NCI-H2081 treated with DMSO at 0.1 percent for 48 hours (cell line): ENCODE data around the gene TPCN2.

Experiments
- DNase-seq: peaks from one replicate; lab custom pipeline; 2025; lab: John Stamatoyannopoulos, UW

TPCN2 gene

DNA sequence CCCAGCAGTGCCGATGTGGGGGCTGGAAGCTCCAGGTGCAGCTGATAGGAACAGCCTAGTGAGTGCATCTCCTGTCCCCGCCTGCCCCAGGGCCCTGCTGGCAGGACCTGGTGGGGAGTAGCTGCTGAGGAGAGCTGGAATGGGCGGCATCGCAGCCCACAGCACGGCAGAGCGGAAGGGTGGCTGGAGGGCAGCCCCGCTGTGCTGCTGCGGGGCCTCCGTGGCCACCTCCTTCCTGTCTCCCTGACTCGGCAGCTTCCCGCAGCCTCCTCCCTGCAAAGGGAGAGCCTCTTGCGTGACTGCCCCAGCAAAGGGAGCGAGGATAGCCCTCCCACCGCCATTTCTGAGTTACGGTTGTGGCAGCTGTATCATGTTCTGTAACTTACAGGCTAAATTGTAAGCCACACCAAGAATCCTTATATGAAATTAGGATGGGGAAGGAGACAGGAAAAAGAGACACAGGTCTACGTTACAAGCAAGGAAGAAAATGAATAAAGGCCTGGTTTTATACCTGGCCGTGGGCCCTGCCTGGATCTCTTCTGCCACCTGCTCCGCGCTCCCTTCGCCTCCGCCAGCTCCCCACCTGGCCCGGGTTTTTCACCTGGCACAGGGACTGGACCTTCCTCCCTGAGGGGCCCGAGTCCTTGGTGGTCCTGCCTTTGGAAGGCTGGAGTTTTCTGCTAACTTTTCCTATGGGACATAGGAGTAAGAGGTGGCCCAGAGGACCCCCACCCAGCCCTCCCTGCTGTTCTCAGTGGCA, 10.0 kb downstream of the TPCN2 start:
- no peak for DNase-seq

DNA sequence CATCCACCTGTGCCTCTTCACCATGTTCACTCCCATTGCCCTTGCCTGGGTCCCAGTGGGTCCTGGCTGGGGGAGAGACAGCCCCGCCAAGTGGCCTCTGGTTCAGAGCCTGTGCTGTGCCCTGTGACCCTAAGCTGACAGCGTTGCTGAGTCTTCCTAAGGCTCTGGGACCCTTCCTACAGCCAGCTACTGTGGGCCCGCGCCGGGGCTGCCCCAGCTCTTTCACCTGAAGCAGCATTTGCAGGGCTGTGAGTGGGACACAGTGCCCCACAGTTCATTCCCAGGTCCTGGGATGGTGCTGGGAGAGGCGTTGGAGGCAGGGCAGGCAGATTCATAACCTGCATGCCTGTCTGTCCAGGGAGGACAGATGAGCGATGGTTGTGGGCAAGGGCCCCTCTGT, 10.7 kb downstream of the TPCN2 start:
- DNase-seq: no peak

DNA sequence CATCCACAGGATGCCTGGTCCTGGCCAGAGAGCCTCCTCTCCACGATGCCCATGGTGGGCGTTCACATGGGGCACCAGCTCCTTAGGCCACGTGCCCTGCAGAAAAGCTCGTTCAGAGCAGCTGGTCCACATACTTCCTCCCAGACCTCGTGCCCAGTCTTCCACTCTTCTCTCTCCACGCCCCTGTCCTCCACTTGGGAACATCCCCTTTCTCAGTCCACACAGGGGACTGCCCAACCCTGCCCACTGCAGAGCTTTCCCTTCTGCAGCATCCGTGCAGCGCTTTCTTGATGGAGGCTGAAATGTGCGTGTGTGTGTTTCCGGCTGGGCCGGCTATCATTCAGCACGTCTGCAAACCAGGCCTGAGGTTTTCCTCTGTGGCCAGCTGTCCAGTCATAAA, 11.3 kb downstream of the TPCN2 start:
- no peak for DNase-seq

DNA sequence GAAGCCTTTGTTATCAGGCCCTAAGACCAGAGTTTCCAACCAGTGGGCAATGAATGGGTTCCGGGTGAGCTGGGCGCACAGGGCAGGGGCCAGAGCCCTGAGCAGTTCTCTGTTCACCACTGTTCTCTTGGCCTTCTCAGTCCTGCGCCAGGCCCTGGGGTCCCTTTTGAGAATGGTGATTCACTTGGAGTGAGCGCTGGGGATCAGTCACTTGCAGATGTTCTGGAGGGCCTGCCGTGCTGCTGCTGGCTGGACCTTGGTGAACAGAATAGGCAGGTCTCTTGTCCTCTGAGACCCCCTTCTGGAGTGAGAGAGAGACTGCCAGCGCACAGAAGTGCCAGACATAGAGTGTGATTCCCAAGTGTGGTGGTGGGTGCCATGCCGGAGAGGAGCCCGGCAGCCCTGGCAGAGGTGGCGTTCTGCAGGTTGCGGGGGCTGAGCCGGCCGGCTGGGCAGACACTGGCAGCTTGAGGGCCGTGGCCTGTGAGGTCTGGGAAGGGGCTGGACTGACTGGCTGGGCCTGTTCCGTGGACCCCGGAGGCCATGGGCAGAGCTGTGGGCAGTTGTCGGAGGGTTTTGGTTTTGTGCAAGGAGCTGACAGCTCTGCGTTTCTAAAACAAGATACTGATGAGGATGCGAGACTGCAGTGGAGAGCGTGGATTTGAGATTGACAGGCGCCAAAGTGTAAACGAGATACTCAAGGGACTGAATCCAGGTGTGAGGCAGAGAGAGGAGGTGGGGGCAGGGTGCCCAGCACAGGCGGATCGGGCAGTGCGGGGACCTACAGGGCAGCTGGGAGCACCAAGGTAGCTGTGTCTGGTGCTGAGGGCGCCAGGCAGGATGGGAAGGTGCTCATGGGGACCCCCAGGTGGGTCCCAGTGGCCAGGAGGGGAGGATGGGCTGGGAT, 12.3 kb downstream of the TPCN2 start:
- DNase-seq: no peak

DNA sequence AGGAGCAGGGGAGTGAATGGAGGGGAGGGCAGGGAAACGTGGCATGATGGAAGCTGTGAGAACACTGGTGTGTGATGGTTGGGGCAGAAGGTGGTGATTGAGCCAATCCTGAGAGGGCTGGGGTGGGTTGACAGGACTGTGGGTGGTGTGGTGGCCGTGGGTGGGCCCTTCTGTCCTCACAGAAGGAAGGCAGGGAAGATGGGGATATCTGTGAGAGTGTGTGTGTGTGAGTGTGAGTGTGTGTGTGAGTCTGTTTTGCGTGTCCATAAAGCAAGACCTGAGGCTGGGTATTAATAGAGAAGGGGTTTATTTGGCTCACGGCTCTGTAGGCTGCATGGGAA, 13.0 kb downstream of the TPCN2 start:
- DNase-seq: no peak

DNA sequence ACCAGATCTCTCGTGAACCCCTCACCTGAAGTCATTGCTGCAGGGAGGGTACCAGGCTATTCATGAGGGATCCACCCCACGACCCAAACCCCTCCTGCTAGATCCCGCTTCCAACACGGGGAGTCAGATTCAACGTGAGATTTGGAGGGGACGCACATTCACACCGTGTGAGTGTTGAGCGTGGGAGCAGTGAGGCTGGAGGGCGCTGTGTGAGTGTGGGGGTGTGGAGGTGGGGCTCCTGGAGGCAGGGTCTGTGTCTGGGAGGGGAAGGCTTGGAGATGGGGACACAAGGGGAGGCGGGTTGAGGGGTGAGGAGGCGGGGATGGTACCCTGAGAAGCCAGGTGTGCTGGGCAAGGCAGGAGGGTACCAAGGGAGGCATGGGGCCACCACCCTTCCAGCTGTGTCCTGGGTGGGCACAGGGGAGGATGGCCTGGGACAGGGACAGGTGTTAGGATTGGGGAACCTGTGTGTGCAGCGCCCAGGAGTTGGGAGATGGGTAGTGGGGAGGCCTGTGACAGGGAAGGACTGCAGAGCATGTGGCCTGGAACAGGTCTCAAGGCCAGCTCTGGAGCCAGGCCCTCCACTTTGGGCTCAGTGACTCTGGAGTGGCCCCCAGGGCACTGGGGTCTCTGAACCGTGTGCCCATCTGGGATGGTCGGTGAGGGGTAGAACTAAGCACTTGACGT, 13.6 kb downstream of the TPCN2 start:
- DNase-seq: no peak

DNA sequence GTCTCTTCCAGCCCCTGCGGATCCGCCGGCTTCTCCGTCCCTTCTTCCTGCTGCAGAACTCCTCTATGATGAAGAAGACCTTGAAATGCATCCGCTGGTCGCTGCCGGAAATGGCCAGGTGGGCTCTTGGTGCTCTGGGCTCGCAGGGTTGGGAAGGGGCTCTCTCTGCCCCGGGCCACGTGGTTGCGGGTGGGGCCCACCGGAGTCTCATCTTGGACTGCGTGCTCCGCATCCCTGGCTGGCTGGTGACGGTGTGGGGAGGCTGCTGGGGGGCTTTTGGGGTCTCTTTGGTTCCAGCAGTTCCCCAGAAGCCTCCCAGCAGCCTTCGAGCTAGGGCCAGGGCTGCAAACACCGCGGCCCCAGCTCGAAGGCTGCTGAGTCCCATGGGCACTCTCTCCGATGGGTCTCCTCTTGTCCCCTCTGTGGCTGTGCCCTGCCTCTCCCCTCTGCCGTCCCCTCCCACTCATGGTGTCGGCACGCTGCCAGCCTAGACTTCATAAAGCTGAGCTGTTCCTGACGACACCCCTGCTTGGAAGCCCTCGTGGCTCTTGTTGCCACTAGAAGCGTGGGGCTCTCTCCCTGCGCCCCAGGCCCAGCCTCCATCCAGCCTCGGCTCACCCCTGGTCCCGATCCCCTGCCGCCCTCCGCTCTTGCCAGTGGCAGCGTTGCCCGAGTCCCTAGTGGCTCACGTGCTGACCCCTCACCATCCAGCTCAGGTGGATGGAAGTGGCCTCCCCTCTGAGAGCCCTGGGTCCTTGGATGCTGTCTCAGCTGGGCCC, 14.3 kb downstream of the TPCN2 start:
- DNase-seq: no peak

DNA sequence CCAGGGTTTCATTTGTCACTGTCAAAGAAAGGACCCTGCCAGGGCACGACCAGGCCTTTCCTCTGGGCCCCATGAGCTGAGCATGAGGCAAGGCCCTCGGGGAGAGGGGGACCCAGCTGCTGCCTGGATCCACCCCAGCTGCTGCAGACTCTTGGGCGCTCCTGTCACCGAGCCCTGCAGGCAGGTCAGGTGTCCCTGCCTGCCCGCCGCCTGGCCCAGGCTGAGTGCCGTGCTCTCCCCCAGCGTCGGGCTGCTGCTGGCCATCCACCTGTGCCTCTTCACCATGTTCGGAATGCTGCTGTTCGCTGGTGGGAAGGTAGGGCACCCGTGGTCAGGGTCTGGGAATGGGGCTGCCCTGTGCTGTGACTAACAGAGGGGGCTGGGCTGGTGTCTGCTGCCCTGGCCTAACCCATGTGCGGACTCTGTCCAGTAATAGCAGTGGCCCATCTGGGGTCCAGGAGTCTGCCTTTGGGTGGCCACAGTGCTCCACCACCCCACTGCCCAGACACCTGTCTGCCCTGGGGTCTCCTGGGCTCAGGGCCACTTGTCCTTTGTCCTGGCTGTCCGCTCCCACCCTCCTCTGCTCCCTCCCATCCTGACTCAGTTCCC, 15.0 kb downstream of the TPCN2 start:
- DNase-seq: no peak

DNA sequence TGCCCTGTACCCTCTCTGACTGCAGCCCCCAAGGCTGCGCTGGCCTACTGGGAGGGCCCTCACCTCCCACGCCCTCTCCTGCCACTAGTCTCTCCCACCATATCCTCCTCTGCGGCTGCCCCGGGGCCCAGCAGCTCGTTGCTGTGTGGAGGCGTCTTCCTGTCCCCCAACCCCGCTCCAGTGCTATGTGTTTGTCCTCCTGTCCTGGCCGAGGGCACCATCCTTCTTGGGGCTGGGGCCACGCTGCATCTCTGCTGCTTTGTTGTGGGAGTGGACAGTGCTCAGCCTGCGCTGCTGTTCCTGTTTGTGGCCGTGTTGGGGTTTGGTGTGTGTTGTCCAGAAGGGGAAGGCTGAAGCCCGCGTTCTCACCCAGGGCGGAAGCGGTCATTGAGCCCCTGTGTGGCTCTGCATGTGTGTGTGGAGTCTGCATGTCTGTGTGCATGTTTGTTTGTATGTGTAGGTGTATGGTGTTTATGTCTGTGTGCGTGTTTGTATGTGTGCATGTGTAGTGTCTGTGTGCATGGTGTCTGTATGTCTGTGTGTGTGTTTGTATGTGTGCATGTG, 15.7 kb downstream of the TPCN2 start:
- no peak for DNase-seq

DNA sequence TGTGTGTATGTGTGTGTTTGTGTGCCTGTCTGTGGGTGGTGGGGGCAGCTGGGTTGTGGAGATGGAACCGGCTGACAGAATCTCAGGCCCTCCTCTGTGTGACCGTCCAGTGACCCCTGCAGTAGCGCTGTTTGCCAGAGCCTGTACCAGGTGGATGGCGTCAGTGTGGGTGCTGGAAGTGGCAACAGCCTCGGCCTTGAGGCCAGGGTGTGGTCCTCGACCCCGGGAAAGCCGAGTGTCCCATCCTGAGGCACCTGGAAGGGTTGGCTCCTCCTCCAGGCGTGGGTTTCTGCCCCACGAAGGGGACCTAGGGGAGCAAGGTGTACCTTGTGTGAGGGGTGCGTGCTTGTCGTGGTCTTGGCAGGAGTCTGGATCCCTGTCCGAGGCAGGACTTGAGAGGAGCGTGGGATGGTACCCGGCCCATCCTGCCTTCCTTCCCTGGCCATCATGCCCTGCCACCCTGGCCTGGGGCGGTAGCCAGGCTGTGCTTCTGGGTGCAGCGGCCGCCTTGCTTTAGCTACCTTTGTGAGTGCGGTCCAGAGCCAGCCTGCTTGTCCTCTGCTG, 16.5 kb downstream of the TPCN2 start:
- no peak for DNase-seq

DNA sequence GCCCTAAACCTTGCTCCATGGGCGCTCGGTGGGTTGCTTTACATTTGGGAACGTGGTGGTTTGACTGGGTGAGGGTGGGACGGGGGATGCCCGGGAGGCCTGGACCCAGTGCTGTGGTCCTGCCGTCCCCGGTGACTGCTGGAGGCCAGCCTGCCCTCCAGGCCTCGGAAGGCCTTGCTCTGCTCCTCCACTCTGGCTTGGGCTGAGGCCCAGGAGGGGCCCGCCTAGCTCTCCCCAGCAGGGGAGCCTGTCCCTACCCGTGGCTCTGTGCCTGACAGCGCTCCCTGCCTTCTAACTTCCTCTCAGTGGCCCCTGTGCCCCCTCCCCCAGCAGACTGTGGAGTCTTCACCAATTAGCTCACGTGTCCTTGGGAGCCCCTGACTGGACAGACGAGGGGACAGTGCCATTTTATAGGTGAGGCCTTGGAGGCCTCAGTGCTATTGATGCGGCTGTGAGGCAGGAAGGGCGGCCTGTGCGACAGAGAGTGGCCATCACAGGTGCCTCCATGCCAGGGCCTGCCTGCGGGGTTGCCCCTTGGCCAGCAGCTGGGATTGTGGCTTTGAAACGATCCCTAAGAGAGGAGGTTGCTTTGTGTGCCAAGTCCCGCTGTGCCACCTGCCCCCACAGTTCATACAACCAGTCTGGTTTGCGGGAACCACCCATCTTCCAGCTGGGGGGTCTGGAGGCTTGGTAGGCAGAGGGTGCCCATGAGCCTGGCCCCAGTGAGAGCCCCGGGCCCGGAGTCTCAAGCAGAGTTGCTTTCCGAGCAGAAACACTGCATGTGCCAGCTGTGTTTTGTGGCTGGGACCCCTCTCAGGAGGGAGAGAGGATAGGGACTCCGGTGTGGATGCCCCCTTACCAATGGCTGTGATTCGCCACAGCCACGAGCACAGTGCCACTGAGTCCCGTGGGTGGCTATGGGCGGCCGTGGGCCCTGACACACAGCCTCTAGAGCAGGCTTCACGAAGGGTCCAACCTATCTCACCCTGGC, 17.7 kb downstream of the TPCN2 start:
- no peak for DNase-seq

DNA sequence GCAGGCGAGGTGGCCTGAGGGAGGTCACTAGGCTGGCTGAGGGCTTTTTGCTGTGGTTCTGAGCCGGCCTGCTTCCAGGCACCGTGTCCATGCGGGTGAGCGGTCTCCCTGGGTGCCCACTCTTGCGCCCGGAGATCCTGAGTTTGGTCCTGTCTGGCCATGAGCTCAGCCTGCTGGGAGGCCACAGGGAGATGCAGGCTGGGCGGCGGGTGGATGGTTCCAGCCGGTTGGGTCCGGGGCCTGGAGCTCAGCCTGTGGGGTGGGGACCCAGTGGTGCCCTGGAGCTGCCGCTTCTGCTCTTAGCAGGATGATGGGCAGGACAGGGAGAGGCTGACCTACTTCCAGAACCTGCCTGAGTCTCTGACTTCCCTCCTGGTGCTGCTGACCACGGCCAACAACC, 18.5 kb downstream of the TPCN2 start:
- DNase-seq: no peak

DNA sequence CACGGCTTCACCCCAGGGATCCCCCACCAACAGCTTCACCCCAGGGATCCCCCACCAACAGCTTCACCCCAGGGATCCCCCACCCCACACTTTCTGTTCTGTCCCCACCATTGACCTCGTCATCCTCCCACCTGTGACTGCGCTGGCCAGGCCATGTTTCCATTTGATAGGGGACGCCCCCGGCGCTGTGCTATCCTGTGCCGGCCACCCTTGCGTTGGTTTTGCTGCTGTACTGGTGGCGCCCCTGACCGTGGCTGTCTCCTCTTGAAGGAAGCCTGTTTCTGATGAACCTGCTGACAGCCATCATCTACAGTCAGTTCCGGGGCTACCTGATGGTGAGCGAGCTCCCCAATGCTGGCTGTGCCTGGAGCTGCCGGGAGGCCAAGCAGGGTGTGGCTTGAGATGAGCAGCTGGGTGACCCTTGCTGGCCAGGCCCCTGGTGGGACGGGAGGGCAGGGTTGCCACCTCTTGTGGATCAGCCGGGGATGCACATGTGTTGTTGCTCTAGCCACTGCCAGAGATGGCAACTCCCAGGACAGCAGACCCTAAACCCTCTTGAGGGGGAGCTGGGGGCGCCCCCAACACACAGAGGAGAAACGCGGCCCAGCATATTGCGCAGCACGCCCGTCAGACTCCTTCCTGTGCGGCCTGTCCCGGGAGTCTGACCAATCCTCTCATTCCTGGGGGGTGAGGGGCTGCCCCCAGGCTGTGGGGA, 22.5 kb downstream of the TPCN2 start:
- DNase-seq: no peak

DNA sequence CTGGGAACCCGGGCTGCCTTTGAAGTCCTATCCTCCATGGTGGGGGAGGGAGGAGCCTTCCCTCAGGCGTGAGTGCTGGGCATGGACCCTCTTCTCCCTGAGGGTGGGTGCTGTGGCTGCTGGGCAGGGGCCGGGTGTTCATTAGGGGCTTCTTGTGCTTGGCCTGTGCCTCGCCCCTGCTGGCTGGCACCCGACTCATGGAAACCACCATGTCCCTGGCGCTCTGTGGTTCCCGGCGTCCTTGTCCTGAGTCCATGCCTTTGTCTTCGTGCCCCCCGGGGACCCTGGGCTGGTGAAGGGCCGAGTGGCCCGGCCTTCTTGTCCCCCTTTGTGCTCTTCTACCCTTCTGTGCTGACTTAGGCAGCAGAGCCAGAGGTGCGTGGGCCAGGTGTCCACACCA, 23.2 kb downstream of the TPCN2 start:
- DNase-seq: no peak

DNA sequence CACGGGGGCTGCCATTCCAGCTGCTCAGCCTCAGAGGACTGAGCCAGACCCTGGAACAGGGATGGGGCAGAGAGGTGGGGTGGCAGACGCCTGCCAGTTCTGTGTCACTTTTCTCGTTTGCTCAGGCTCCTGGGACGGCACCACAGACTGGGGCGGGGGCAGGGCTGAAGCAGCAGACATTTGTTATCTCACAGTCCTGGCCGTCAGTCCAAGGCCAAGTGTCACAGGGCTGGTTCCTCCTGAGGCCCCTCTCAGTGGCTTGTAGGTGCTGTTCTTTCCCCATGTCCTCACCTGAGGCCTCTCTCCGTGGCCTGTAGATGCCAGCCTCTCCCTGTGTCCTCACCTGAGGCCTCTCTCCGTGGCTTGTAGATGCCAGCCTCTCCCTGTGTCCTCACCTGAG, 24.7 kb downstream of the TPCN2 start:
- DNase-seq: no peak

DNA sequence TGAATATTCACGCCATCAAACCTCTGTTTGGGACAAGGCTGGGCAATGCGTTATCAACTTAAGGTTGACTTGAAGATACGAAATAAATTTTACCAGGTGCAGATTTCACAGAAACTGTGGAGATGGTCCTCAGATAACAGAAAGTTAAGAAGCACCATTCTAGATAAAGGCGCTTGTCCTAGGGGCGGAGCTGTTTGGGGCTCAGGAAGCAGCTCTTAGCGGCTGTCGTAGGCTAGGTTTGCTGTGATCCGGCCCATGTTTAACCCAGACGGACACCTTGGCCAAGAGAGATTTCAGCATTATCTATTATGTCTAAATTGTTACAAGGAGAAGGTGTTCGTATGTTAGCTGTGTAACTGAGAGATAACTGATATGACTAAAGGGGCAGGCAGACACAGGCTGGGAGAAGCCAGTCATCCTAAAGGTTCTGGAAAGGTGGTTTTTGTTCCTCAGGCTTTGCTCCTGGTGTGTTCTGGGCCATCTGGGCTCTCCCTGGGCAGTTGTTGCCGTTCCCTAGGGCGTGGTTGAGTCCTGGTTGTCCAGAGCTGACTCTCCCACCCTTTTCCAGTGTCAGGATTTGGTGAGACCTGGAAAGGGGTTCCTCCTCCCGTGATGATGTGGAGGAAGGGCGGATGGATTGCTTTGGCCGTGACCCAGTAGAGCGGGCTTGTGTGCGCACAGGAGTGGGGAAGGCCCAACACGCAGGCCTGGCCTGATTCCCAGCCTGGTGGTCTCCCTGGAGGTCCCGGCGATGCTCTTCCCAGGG, 25.8 kb downstream of the TPCN2 start:
- no peak for DNase-seq

DNA sequence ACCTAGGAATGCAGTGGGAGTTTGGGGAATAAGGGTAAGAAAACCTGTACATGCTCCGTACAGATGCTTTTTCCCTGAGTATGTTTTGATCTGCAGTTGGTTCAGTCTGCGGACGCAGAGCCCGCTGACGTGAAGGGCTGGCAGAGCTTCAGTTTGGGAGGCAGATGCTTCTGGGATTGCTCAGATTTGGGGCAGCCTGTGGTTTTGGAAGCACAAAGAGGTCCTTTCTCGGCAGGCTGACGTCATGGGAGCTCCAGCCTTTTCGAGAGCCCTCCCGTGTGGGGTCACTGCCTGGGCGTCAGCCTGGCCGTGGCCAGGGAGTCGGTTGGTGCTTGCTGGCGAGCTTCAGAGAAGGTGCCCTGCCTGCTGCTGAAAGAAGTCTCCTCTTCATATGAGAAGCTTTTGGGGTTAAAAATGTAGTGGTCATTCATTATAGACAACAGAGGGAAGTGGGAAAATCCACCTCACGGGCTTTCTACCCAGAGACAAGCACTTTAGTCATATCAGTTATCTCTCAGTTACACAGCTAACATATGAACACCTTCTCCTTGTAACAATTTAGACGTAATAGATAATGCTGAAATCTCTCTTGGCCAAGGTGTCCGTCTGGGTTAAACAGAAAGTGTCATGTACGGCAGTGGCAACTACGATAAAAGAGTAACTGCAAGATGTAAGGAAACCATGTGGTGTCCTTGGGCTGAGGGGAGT, 26.8 kb downstream of the TPCN2 start:
- DNase-seq: no peak
